Neuronal stem cell (in vitro differentiated cells): ENCODE results near the gene LRRK2.

Experiments used
- DNase-seq: peaks from one replicate; pipeline ENCODE4 v3.0.0-alpha.2; 2013; ENCODE audit warnings: low spot score
- H2AFZ ChIP-seq: one replicate; pipeline ENCODE4 v1.6.1; 2013; ENCODE audit warnings: mild to moderate bottlenecking, low read length, inconsistent platforms
- H2AK5ac ChIP-seq: 2 replicates; pipeline ENCODE4 v1.6.1; 2013; ENCODE audit warnings: low read depth, mild to moderate bottlenecking, inconsistent platforms, low read length, moderate library complexity, mixed read lengths
- H2BK120ac ChIP-seq: 2 replicates; pipeline ENCODE4 v1.6.1; 2013; ENCODE audit warnings: low read depth, mild to moderate bottlenecking, inconsistent platforms, low read length, moderate library complexity, mixed read lengths
- H2BK12ac ChIP-seq: one replicate; pipeline ENCODE4 v1.6.1; 2013; ENCODE audit warnings: low read length, inconsistent platforms
- H2BK15ac ChIP-seq: 2 replicates; pipeline ENCODE4 v1.6.1; 2013; ENCODE audit warnings: mild to moderate bottlenecking, low read length, inconsistent platforms, mixed read lengths
- H2BK5ac ChIP-seq: one replicate; pipeline ENCODE4 v1.6.1; 2013; ENCODE audit warnings: inconsistent platforms, mild to moderate bottlenecking, low read length, moderate library complexity
- H3K14ac ChIP-seq: one replicate; pipeline ENCODE4 v1.6.1; 2013; ENCODE audit warnings: low read length, inconsistent platforms
- H3K18ac ChIP-seq: 2 replicates; pipeline ENCODE4 v1.6.1; 2013; ENCODE audit warnings: low read length, inconsistent platforms
- H3K23ac ChIP-seq: 2 replicates; pipeline ENCODE4 v1.6.1; 2013; ENCODE audit warnings: low read depth, mild to moderate bottlenecking, mixed read lengths, low read length, inconsistent platforms; ENCODE audit not compliant: poor library complexity
- H3K27ac ChIP-seq: replicated peaks from 3 replicates; pipeline ENCODE4 v1.5.1; 2013; ENCODE audit warnings: low read length, inconsistent platforms
- H3K27me3 ChIP-seq, 3 experiments: 2 replicates each; pipeline ENCODE4 v1.6.1; 2013; ENCODE audit warnings: low read length in 3 of 3, mild to moderate bottlenecking in 2 of 3, inconsistent platforms in 1 of 3, low read depth in 1 of 3, mixed read lengths in 1 of 3, moderate library complexity in 1 of 3; ENCODE audit not compliant: control insufficient read depth in 3 of 3, insufficient read depth in 3 of 3
- H3K36me3 ChIP-seq, 2 donors: replicated peaks in 1 of 2; 2 replicates each; pipeline ENCODE4 v1.6.1; 2013; ENCODE audit warnings: low read length in 2 of 2; ENCODE audit not compliant: control insufficient read depth in 2 of 2, insufficient read depth in 2 of 2
- H3K4ac ChIP-seq: 2 replicates; pipeline ENCODE4 v1.6.1; 2013; ENCODE audit warnings: inconsistent platforms, mild to moderate bottlenecking, low read length, moderate library complexity
- H3K4me1 ChIP-seq, 2 donors: 1 replicate in 1 of 2; 2 replicates in 1 of 2; pipeline ENCODE4 v1.6.1; 2013; ENCODE audit warnings: low read length in 2 of 2, low read depth in 1 of 2; ENCODE audit not compliant: control insufficient read depth in 2 of 2, insufficient read depth in 1 of 2
- H3K4me2 ChIP-seq: one replicate; pipeline ENCODE4 v1.6.1; 2013; ENCODE audit warnings: mild to moderate bottlenecking, low read length, inconsistent platforms; ENCODE audit not compliant: insufficient read depth, poor library complexity, severe bottlenecking
- H3K4me3 ChIP-seq, 2 donors: 2 replicates each; pipeline ENCODE4 v1.5.1; 2013; ENCODE audit warnings: low read length in 2 of 2, mild to moderate bottlenecking in 2 of 2, inconsistent platforms in 1 of 2, moderate library complexity in 1 of 2
- H3K79me1 ChIP-seq: one replicate; pipeline ENCODE4 v1.6.1; 2013; ENCODE audit warnings: low read depth, mild to moderate bottlenecking, inconsistent platforms, low read length, moderate library complexity
- H3K9ac ChIP-seq: one replicate; pipeline ENCODE4 v1.6.1; 2013; ENCODE audit warnings: mild to moderate bottlenecking, low read depth, low read length, inconsistent platforms; ENCODE audit not compliant: poor library complexity
- H3K9me3 ChIP-seq, 2 donors: replicated peaks in 1 of 2; 2 replicates each; pipeline versions ENCODE3 to v1.6.1; 2013; ENCODE audit warnings: low read length in 2 of 2, mild to moderate bottlenecking in 2 of 2, inconsistent platforms in 1 of 2, low read depth in 1 of 2, mixed read lengths in 1 of 2, moderate library complexity in 1 of 2; ENCODE audit not compliant: control insufficient read depth in 2 of 2, insufficient read depth in 1 of 2
- H4K8ac ChIP-seq: one replicate; pipeline ENCODE4 v1.6.1; 2013; ENCODE audit warnings: low read depth, mild to moderate bottlenecking, inconsistent platforms, low read length, moderate library complexity
- H4K91ac ChIP-seq: one replicate; pipeline ENCODE4 v1.6.1; 2013; ENCODE audit warnings: low read length, low read depth, mild to moderate bottlenecking, inconsistent platforms; ENCODE audit not compliant: poor library complexity
- WGBS, 2 donors: extraction: QIAGEN DNeasy Blood & Tissue Kit; methylation state at CpG; one replicate each; pipeline ENCODE4 v1.1.7; 2013; ENCODE audit warnings: missing lambda C conversion rate in 2 of 2, mixed read lengths in 1 of 2; ENCODE audit not compliant: insufficient read length in 2 of 2, insufficient replicate concordance in 1 of 2; ENCODE audit errors: extremely low coverage in 2 of 2; 5-methylcytosine and 5-hydroxymethylcytosine counted together

LRRK2 gene

DNA sequence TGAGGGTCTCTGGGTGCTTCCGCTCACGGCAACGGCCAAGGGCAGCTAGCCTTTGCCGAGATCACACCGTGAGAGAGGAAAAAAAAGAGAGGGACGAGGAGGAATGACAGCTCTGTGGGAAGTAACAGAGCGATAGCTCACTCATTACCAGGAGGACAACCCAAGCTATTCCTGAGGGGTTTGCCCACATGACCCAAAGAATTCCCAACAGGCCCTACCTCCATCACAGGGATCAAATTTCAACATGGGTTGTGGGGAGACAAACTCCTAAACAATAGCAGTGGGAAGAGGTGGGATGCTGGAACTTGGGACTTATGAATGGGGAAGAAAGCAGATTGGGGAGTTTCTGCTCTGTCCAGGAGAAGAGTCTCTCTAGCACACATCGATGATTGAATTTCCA, 180.6 kb downstream of the LRRK2 start:
- H3K9me3 ChIP-seq, result no peaks in the 10 kb centered on the region
- no peak overlapping the region for H3K4me3 ChIP-seq
- H2BK12ac ChIP-seq, result no peak overlapping the region
- H3K23ac ChIP-seq, result no peak overlapping the region
- H3K14ac ChIP-seq, result no peak overlapping the region
- no peaks in the 10 kb centered on the region for H3K27me3 ChIP-seq
- no peak overlapping the region for H3K9ac ChIP-seq
- H4K8ac ChIP-seq, result no peak overlapping the region
- H3K18ac ChIP-seq, result no peak overlapping the region
- WGBS, 2 donors, result no CpG with 5 or more reads among the region's 8 CpGs
- no peak overlapping the region for H2BK15ac ChIP-seq
- no peak overlapping the region for H2BK5ac ChIP-seq
- no peak overlapping the region for H3K4ac ChIP-seq
- H4K91ac ChIP-seq, result no peak overlapping the region
- H3K36me3 ChIP-seq, result no peaks in the 10 kb centered on the region
- H2AFZ ChIP-seq, result no peak overlapping the region
- H3K79me1 ChIP-seq, result no peaks in the 10 kb centered on the region
- no peak overlapping the region for H3K27ac ChIP-seq
- no peak overlapping the region for H2AK5ac ChIP-seq
- DNase-seq, result no peak
- H3K4me2 ChIP-seq, result no peak overlapping the region
- peaks cover 0 to 2% of the 10 kb centered on the region in 2 donors for H3K4me1 ChIP-seq
- no peak overlapping the region for H2BK120ac ChIP-seq
